Stimulated activated CD8-positive, alpha-beta memory T cell treated with anti-CD3 and anti-CD28 coated beads, Interleukin-7, amount 100 ng/mL, for 4 hours (primary cell): ENCODE results near the gene DTL.

Experiments
- DNase-seq, 2 donors: peaks; one replicate each; pipeline ENCODE4 v3.0.0-alpha.2; 2020; ENCODE audit warnings: low read depth in 2 of 2

Gene DTL

DNA sequence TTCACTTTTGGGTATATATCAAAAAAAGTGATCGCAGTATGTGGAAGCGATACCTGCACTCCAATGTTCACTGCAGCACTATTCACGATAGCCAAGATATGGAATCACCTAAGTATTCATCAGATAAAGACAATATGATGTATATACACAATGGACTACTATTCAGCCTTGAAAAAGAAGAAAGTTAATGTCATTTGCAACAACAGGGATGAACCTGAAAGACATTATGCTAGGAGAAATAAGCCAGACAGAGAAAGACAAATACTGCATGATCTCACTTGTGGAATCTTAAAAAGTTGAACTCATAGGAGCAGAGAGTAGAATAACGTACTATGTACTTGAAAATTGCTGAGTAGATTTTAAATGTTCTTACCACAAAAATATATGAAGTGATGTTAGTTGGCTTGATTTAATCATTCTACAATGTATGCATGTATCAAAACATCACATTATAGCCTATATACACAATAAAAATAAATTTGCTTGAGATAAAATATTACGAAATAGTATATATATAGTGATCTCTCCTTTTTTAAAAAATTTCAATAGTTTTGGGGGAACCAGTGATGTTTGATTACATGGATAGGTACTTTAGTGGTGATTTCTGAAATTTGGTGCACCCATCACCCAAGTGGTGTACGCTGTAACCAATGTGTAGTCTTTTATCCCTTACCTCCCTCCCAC is 56.0 kb downstream of the DTL start:
- DNase-seq, result no peak

DNA sequence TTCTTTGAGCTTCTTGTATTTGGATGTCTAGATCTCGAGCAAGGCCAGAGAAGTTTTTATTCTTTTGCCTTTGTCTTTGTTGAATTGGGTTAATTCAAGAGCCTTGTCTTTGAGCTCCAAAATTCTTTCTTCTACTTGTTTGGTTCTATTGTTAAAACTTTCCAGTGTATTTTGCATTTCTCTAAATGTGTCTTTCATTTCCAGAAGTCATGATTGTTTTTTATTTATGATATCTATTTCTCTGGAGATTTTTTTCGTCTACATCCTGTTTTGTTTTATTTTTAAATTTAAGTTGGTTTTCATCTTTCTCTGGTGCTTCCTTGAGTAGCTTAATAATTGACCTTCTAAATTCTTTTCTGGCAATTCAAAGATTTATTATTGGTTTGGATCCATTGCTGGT is 61.8 kb downstream of the DTL start:
- no peak for DNase-seq

DNA sequence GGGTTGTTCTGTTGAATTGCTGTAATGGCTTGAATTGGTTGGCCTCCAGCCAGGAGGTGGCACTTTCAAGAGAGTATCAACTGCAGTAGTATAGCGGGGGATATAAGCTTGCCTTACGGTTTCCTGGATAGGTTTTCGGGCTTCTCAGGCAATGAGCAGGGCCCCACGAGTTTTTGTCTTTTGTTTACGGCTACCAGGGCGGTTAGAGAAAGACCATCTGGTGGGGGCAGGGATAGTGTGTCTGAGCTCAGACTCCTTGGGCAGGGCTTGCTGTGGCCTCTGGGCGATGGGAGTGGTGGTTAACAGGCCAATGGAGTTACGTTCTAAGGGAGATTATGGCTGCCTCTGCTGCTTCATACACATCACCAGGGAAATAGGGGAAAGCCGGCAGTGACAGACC is 62.8 kb downstream of the DTL start:
- DNase-seq, result no peak

GRCh38 chr1:212098771-212099170 is 63.2 kb downstream of the DTL start:
- DNase-seq, result no peak

- no peak for DNase-seq
Observed at GRCh38 chr1:212101251-212101650, 65.7 kb downstream of the DTL start.

DNA sequence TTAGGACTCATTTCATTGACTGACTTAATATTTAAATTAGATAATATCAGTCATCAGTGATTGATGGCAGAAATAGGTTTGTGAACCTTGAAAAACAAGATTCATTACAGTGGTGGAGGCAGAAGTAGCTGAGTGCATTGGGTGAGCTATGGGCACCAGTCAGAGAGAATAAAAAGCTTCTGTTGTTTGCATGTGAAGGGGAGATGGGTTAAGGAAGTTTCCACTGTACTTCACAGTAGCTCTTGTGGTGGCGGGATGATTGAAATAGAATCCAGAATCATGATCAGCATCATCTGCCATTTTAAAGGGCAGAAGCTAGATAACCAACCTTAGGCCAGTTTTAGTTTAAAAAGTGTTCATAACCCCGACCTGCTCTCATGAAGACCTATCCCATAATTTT is 66.2 kb downstream of the DTL start:
- no peak for DNase-seq

GRCh38 chr1:212104586-212105325 is 69.2 kb downstream of the DTL start:
- DNase-seq, result no peak

DNA sequence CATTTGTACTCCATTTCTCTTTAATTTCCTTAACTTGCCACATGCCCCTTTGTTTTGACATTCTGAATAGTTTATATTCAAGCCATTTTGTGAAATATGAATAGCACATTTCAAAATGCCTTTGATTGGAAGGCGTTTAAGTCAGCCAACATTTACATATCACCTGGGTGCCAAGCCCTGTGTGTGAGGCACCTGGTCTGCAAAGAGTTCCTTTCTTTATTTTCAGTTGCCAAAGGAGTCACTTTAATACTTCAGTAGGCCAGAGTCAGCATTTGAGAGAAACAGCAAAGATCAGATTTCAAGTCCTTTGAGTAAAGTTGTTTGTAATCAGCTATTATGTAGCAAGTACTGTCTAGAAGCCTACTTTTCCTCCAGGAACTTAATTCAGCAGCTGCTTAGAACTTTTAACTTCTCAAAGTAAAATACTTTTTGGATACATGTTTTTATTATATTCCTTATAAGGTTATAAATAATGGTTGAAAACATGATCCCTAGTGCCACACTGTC is 70.8 kb downstream of the DTL start:
- DNase-seq, result no peak

- no peak for DNase-seq
Observed at GRCh38 chr1:212107481-212107880, 71.9 kb downstream of the DTL start.

DNA sequence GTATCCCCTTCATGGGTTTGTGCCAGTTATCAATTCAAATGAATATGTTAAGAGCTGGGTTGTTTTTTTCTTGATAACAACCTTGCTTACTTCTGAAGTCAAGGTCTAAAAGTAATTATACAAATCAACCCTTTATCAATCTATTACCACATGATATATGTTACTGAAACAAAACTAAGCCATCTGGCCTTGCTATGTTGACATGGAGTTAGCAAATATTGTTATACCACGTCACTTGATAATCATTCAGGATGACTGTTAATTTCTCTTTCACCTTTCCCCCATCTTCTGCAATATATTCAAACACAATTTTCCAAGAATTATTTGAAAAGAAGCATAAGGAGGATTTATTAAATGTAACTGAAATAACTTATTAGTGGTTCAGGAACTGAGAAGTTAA is 72.6 kb downstream of the DTL start:
- DNase-seq, result no peak

- DNase-seq, result no peak
Observed at GRCh38 chr1:212108981-212109380, 73.4 kb downstream of the DTL start.

- DNase-seq, result no peak
Observed at GRCh38 chr1:212109728-212110127, 74.2 kb downstream of the DTL start.

GRCh38 chr1:212110617-212111016 is 75.1 kb downstream of the DTL start:
- no peak for DNase-seq

DNA sequence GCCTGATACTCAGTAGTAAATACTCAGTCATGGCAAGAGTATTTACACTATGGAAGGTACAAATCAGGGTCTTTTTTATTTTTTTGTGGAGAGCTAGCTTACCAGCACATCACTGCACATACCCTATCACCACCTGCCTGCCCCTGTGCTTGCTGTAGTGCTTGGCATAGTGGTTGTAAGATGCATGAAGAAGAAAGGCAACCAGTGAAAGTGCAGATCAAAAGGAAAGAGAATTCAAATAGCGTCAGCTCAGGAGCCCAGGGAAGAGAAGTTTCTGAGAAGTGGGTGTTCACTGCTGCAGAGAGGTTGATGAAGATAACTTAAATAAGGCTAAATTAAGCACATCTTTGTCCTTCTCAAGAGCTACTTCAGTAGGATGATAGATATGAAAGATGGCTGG is 76.0 kb downstream of the DTL start:
- DNase-seq, result no peak

DNA sequence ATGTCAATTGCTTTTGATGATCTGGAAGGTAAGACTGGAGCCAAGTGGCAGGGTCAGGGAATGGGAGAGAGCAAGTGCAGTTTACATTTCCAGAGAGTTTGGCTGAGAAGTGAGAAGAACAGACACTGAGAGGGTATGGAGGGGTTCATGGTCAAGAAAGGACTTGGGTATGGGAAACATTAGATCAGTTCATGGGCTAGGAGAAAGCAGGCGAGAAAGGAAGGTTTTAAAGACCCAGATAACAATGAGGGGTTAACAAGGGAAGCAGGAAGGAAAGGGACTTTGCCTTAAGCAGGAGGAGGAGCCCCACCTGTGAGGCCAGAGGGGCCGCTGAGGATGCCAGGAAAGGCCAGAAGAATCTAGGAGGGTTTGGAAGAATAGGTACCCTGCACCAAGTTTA is 78.2 kb downstream of the DTL start:
- no peak for DNase-seq

DNA sequence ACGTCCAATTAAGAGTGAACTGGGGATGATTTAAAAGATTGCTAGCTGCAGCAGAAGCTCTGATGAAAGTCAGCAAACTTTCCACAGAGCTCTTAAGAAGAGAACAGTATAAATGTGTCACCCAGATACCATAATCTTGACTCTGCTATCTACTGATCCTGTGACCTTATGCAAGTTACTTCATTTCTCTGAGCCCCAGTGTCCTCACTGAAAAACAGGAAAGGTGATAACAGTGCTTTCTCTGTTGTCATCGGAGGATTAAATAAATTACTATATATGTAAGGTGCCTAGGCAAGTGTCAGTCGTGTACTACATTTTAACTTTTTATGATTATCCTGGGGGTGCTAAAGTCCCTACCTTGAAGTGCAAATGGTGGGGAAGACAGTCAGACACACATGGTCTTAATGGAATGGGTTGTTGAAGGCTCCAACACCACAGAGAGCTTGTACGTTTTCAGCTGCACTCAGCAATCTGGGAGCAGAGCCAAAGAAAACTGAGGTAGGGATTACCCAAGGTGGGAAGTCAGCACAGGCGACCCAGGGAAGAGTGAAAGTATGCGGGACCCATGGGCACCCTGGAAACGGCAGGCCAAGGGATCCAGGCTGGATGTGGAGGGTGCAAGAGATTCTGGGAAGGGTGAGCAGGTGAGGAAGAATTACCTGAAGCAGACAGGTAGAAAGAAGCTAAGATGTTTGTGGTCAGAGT is 82.8 kb downstream of the DTL start:
- DNase-seq, result no peak

DNA sequence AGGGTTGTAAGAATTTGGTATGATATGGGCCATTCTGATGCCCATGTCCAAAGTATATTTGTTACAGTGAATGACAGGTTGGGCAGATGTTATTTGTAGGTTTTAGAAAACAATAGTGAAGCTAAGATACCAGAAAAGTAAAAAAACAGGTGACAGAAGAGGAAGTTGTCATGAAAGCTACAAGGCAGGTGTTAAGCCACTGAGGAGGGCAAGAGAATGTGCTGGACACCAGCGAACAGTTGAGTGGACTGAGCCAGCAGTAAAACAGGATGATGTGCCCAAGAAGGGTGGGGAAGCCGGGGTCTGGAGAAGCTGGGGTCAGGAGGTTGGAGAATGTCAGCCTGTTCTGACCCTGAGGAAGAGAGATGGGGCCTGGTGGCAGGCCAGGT is 83.3 kb downstream of the DTL start:
- DNase-seq, result no peak

- no peak for DNase-seq
Observed at GRCh38 chr1:212119397-212119837, 83.9 kb downstream of the DTL start.

- no peak for DNase-seq
Observed at GRCh38 chr1:212119863-212120262, 84.3 kb downstream of the DTL start.

DNA sequence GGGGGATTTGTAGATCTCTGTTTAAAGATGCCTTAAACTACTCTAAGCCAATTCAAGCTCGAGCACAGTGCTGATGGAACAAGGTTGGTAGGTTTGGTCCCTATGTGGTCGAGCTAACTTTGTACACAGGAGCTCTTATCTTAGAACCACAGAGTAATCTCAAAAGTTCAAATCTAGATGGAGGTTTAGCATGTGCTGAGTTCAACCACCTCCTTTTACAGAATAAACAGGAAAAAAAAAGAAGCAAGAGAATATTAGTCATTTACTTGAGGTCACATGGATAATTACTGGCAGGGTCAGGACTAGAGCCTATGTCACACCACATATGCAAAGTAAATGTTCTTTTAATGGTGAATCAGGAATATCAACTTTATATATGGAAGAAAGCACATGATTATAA is 86.2 kb downstream of the DTL start:
- DNase-seq, result no peak

DNA sequence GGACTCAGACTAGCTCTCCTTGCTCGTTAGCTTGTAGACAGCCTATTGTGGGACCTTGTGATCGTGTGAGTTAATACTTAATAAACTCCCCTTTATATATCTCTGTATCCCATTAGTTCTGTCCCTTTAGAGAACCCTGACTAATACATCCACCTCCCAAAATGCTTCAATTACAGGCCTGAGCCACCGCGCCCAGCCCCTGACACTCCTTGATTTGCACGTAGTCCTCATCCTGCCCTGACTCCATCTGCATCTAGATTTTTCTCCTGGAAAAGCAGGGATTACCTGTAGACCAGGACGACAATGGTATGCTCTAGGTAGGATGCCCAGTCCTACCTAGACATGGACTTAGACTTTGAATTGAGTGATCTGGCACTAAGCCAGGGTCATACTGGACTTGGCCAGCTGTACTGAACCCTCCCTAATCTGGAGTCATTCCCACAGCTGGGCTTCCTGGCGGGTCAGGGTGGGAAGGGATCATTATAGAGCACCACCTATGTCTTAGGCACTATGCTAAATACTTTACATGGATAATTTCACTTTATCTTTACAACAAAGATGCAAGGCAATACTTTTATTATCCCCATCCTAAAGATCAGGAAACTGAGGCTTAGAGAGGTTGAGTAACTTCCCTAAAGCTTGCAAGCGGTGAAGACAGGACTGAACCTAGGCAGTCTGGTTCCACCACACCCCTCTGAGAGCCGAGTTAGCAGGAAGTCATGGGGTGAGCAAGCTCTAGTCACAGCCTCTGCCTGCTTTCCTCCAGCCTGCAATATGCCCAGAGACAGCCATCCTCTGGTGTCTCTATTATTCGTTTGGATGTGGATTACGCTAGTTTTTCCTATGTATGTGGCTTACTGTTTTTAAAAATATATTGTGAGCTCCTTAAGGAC is 89.4 kb downstream of the DTL start:
- DNase-seq, result no peak

DNA sequence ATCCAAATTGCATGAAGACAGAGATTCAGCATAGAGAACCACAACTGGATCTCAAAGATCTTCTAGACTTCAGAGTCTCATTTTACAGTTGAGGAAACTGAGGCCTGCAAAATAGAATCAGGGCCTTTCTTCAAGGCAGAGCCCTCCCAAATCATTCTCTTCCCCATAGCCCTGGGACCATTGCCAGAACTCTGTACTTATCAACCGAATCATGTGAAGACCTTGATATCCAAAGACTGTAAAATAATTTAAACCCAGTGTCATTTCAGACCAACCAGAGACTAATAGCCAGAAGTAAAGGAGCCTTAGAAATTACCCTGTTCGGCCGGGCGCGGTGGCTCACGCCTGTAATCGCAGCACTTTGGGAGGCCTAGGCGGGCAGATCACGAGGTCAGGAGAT is 90.1 kb downstream of the DTL start:
- no peak for DNase-seq
